Loucy (cell line): Measurements from ENCODE around the gene LIPT2.
A peak's percentile ranks its signal among the peaks of the same experiment; 100 is the strongest.

Experiments used
- H2AFZ ChIP-seq: fragments of 200-600 bp; sonication (generic); 2 replicates; pipeline ENCODE4 v1.6.0; 2016; ENCODE audit warnings: antibody characterized with exemption, mild to moderate bottlenecking, low read length, moderate library complexity
- H3F3A ChIP-seq: fragments of 200-600 bp; 2 replicates; pipeline ENCODE4 v1.6.0; 2016; ENCODE audit warnings: antibody characterized with exemption, low read depth, mild to moderate bottlenecking
- H3K27me3 ChIP-seq: fragments of 200-600 bp; sonication (generic); 2 replicates; pipeline ENCODE4 v1.6.1; 2014; ENCODE audit warnings: low read length, mild to moderate bottlenecking; ENCODE audit not compliant: insufficient read depth, poor library complexity, severe bottlenecking
- H3K36me3 ChIP-seq: fragments of 200-600 bp; sonication (generic); 2 replicates; pipeline ENCODE4 v1.6.1; 2016; ENCODE audit warnings: low read length; ENCODE audit not compliant: insufficient read depth
- H3K4me1 ChIP-seq: fragments of 200-600 bp; sonication (generic); 2 replicates; pipeline ENCODE4 v1.5.1; 2014; ENCODE audit warnings: low read length, mild to moderate bottlenecking; ENCODE audit not compliant: insufficient read depth, poor library complexity, severe bottlenecking
- H3K4me2 ChIP-seq: fragments of 200-600 bp; sonication (generic); 2 replicates; pipeline ENCODE4 v1.6.0; 2014; ENCODE audit warnings: antibody characterized with exemption, low read length, low read depth, mild to moderate bottlenecking; ENCODE audit not compliant: poor library complexity, severe bottlenecking
- H3K4me3 ChIP-seq: fragments of 200-600 bp; sonication (generic); 2 replicates; pipeline ENCODE4 v1.5.1; 2014; ENCODE audit warnings: low read length, mild to moderate bottlenecking, mixed read lengths; ENCODE audit not compliant: poor library complexity, severe bottlenecking
- H3K79me2 ChIP-seq: fragments of 200-600 bp; sonication (generic); 2 replicates; pipeline ENCODE4 v1.6.1; 2014; ENCODE audit warnings: low read length; ENCODE audit not compliant: insufficient read depth
- H3K9ac ChIP-seq: fragments of 200-600 bp; sonication (generic); 2 replicates; pipeline ENCODE4 v1.6.0; 2014; ENCODE audit warnings: mild to moderate bottlenecking, low read depth, low read length, moderate library complexity; ENCODE audit not compliant: poor library complexity, severe bottlenecking
- H3K9me2 ChIP-seq: fragments of 200-600 bp; sonication (generic); replicated peaks from 2 replicates; pipeline ENCODE4 v1.6.1; 2016; ENCODE audit warnings: low read depth, low read length, mixed read lengths
- H3K9me3 ChIP-seq: fragments of 200-600 bp; sonication (generic); 2 replicates; pipeline ENCODE4 v1.6.1; 2014; ENCODE audit warnings: mild to moderate bottlenecking, antibody characterized with exemption, low read length, low read depth; ENCODE audit not compliant: insufficient read depth
- H4K20me1 ChIP-seq: fragments of 200-600 bp; sonication (generic); 2 replicates; pipeline ENCODE4 v1.6.0; 2014; ENCODE audit warnings: antibody characterized with exemption, low read length, mild to moderate bottlenecking; ENCODE audit not compliant: insufficient read depth, poor library complexity, severe bottlenecking
- CTCF ChIP-seq: fragments of 200-600 bp; sonication (generic); conservative IDR thresholded peaks from 2 replicates; pipeline ENCODE4 v1.5.1; 2014; ENCODE audit warnings: mild to moderate bottlenecking, antibody characterized with exemption, low read length
- EZH2phosphoT487 ChIP-seq: fragments of 200-600 bp; IDR thresholded peaks from 2 replicates; pipeline ENCODE4 v1.6.1; 2018; ENCODE audit warnings: antibody characterized with exemption, mild to moderate bottlenecking, moderate library complexity, borderline replicate concordance

LIPT2 gene

GRCh38 chr11:74492974-74493790, at the start of gene LIPT2:
Gene LIPT2, minus strand, starts transcription at chr11:74493724. Its CDS starts 21 bp downstream, at chr11:74493703.
- Histone ChIP-seq H3K27me3 (no peaks in the 10 kb centered on the region), H2AFZ (peak within 1 kb of the TSS; percentile 99), H3K36me3 (no peaks in the 10 kb centered on the region), H3K79me2 (no peaks in the 10 kb centered on the region), H3K9me3 (no peaks in the 10 kb centered on the region), H3K4me3 (peak within 1 kb of the TSS; percentile 84), H3K9me2 (no peaks in the 10 kb centered on the region), H4K20me1 (no peaks in the 10 kb centered on the region), H3F3A (no peaks in the 10 kb centered on the region), H3K4me1 (no peaks in the 10 kb centered on the region), H3K4me2 (peak within 1 kb of the TSS; percentile 96), H3K9ac (peak within 1 kb of the TSS; percentile 94)
- TF ChIP-seq CTCF (no peak), EZH2phosphoT487 (no peak)

- Histone ChIP-seq H2AFZ (no peak overlapping the region), H4K20me1 (no peaks in the 10 kb centered on the region), H3K9me3 (peaks cover 10% of the 10 kb centered on the region; the same call in 1 of the 2 replicates), H3F3A (no peaks in the 10 kb centered on the region), H3K9me2 (no peaks in the 10 kb centered on the region), H3K27me3 (no peaks in the 10 kb centered on the region), H3K4me2 (no peak overlapping the region), H3K4me1 (no peaks in the 10 kb centered on the region), H3K79me2 (no peaks in the 10 kb centered on the region), H3K4me3 (no peak overlapping the region), H3K9ac (no peak overlapping the region), H3K36me3 (no peaks in the 10 kb centered on the region)
- TF ChIP-seq EZH2phosphoT487: no peak
- no peak for TF ChIP-seq CTCF
These were observed 47.9 kb upstream of the LIPT2 start for GRCh38 chr11:74541466-74541865.

- TF ChIP-seq EZH2phosphoT487 (no peak), CTCF (no peak)
- H3K9me2 ChIP-seq: no peaks in the 10 kb centered on the region
- no peaks in the 10 kb centered on the region for H3F3A ChIP-seq
- no peak overlapping the region for H2AFZ ChIP-seq
- peaks cover 10% of the 10 kb centered on the region; the same call in 1 of the 2 replicates for H3K9me3 ChIP-seq
- H3K4me3 ChIP-seq: no peak overlapping the region
- H4K20me1 ChIP-seq: no peaks in the 10 kb centered on the region
- no peak overlapping the region for H3K9ac ChIP-seq
- no peaks in the 10 kb centered on the region for H3K36me3 ChIP-seq
- H3K27me3 ChIP-seq: no peaks in the 10 kb centered on the region
- no peaks in the 10 kb centered on the region for H3K79me2 ChIP-seq
- no peaks in the 10 kb centered on the region for H3K4me1 ChIP-seq
- H3K4me2 ChIP-seq: no peak overlapping the region
These were observed 46.7 kb upstream of the LIPT2 start for GRCh38 chr11:74540270-74540669.
